Brain microvascular endothelial cell (primary cell): ENCODE data around the gene MTG2.

ENCODE experiments used
- DNase-seq: peaks from one replicate; pipeline ENCODE4 v3.0.0-alpha.2; 2020
- H3K27ac ChIP-seq: fragments of 250-450 bp; sonication (Bioruptor Pico); 2 replicates; pipeline ENCODE4 v1.5.1; 2020; ENCODE audit warnings: mild to moderate bottlenecking, moderate library complexity
- H3K27me3 ChIP-seq: fragments of 250-450 bp; sonication (Bioruptor Pico); replicated peaks from 2 replicates; pipeline ENCODE4 v1.5.1; 2020; ENCODE audit warnings: mild to moderate bottlenecking
- H3K36me3 ChIP-seq: fragments of 250-450 bp; sonication (Bioruptor Pico); replicated peaks from 2 replicates; pipeline ENCODE4 v1.5.1; 2020; ENCODE audit warnings: mild to moderate bottlenecking
- H3K4me3 ChIP-seq: 2 replicates; pipeline ENCODE4 v1.5.1; 2011; ENCODE audit warnings: low read depth, mild to moderate bottlenecking, control low read depth, low read length, moderate library complexity
- in situ Hi-C: cut with HindIII; loops from 2 replicates; pipeline ENCODE4 v1.10.0; 2017; ENCODE audit warnings: low sequenced_read_pairs, low pct_ligation_motif_present
- TF ChIP-seq, protein P1 (sequence below): IDR thresholded peaks from 2 replicates; pipeline ENCODE4 v1.5.1; 2011; ENCODE audit warnings: low read depth, mild to moderate bottlenecking, moderate library complexity, low read length, control low read depth, inconsistent platforms; ENCODE audit errors: missing control alignments

Gene MTG2

DNA sequence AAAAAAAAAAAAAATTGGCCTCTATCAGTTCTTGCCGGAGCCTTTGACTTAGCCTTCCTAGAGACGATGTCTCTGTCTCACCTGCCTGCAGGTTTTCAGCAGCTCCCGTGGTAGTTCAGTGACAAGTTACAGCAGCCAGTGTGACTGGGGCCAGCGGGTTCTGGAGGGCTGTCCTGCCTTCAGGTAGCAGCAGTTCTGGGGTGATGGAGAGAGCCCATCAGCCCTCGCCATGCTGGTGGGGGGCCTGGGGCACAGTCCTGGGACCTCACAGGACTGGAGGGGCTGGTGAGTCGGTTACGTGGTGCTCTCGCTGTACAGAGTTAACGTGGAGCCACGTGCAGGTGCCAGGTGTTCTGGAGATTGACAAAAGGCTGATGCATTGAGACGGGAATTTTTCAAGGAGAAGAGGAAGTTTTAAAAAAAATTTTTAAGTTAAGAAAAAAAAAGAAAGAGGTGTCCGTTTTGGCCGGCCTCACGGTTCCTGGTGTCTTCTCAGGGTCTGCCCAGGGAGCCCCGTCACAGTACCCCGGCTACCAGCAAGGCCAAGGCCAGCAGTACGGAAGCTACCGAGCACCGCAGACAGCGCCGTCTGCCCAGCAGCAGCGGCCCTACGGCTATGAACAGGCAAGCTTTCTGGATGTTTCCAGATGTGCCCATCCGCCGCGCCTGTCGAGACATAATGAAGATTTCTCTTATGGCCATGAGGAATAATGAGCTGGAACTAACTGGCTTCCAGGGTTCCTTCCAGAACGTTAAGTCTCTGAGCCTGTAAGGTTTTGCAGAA is 8.6 kb upstream of the MTG2 start:
- Histone ChIP-seq H3K27me3 (no peaks in the 10 kb centered on the region), H3K4me3 (no peak overlapping the region), H3K36me3 (peaks cover 11% of the 10 kb centered on the region), H3K27ac (no peak overlapping the region)
- DNase-seq = no peak
- in situ Hi-C loops = no loop called here
- TF ChIP-seq, protein P1, sequence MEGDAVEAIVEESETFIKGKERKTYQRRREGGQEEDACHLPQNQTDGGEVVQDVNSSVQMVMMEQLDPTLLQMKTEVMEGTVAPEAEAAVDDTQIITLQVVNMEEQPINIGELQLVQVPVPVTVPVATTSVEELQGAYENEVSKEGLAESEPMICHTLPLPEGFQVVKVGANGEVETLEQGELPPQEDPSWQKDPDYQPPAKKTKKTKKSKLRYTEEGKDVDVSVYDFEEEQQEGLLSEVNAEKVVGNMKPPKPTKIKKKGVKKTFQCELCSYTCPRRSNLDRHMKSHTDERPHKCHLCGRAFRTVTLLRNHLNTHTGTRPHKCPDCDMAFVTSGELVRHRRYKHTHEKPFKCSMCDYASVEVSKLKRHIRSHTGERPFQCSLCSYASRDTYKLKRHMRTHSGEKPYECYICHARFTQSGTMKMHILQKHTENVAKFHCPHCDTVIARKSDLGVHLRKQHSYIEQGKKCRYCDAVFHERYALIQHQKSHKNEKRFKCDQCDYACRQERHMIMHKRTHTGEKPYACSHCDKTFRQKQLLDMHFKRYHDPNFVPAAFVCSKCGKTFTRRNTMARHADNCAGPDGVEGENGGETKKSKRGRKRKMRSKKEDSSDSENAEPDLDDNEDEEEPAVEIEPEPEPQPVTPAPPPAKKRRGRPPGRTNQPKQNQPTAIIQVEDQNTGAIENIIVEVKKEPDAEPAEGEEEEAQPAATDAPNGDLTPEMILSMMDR = no peak

DNA sequence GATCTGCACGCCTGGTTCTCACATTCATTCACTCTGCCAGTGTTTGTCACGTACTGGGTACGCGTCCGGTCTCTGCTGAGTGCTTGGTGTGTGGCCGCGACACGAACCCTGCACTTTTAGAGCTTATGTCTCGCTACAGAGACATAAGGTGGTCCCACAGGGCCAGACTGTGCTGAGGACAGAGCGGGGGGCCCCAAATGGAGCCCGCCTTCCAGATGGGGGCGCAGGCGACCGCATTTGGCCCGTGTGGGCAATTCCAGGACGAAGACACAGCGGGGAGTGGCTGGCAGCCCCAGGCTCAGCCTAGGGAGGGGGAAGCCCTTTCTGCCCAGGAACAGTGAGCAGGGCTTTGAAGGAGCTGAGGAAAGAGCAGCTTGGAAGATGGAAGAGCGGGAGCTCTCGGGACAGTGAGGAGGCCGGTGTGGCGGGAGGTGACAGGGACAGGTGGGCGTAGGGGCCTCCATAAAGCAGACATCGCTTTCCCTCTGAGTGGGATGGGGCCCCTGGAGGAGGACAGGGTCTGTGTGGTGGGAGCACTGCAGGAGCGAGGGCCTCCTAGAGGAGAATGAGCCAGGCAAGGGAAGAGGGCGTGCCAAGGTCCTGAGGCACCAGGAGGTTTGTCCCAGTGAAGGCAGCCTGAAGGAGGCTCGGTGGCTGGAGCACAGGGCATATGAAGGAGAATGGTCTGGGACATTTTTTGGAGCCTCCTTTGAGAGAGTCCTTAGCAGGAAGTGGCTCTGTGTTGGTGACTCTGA is 7.8 kb upstream of the MTG2 start:
- Histone ChIP-seq H3K36me3 (peaks cover 11% of the 10 kb centered on the region), H3K27ac (no peak overlapping the region), H3K27me3 (no peaks in the 10 kb centered on the region), H3K4me3 (no peak overlapping the region)
- DNase-seq = no peak
- TF ChIP-seq, protein P1 = no peak
- in situ Hi-C loops = no loop called here

DNA sequence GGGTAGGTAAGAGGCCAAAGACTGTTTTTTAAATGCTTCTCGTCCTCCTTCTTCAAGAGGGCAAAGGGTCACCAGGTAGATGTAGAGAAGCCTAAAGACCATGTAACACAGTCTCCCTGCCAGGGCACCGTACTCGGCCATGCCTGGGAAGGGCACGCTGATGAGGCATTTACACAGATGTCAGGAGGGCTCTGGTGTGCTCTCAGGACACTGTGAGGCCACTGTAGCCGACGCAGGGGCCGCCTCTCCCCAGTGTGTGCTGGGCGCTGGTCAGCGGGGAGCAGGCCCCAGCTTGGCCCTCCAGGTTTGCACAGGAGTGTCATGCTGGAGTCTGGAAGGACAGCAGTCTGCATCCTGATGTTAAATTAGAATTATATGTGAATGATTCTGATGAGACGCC is 7.1 kb upstream of the MTG2 start:
- in situ Hi-C loops = no loop called here
- H3K27ac ChIP-seq = no peak overlapping the region
- H3K27me3 ChIP-seq = no peaks in the 10 kb centered on the region
- H3K36me3 ChIP-seq = peaks cover 11% of the 10 kb centered on the region
- DNase-seq = no peak
- TF ChIP-seq, protein P1 = no peak
- no peak overlapping the region for H3K4me3 ChIP-seq

DNA sequence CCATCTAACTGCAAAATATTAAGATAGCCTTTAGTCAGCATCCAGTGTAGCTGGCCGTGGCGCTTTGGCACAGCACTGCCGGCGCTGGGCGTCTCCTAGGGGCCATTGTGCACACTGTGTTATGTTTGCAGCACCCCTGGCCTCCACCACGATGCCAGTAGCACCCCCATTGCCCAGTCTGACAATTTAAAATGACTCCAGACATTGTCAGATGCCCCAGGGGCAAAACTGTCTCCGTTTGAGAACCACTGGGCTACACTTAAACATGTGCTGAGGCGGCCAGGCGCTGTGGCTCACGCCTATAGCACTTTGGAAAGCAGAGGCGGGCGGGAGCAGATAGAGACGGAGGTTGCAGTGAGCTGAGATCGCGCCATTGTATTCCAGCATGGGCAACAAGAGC is 6.0 kb upstream of the MTG2 start:
- in situ Hi-C loops = no loop called here
- no peak for DNase-seq
- Histone ChIP-seq H3K4me3 (no peak overlapping the region), H3K27me3 (no peaks in the 10 kb centered on the region), H3K36me3 (peaks cover 11% of the 10 kb centered on the region), H3K27ac (no peak overlapping the region)
- TF ChIP-seq, protein P1 = no peak

DNA sequence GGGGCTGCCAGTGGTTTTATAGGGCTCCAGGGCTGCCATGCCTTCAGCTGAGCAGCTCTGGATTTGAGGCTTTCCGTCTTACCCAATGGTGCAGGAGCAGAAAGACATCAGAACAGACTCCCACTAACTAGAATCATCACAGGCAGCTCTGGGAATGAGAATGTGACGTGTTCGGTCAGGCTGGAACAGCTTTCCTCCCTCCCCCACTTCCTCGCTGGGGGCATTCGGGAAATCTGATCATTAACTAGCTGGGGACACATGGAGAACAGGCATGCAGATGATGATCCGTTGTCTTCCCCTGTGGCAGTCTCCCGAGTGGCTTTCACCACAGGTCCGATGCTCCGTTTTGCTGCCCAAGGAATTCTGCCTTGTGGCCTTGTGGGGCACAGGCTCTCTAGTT is 5.5 kb upstream of the MTG2 start:
- TF ChIP-seq, protein P1 = no peak
- Histone ChIP-seq H3K27me3 (no peaks in the 10 kb centered on the region), H3K36me3 (peaks cover 11% of the 10 kb centered on the region), H3K4me3 (no peak overlapping the region), H3K27ac (no peak overlapping the region)
- in situ Hi-C loops = no loop called here
- DNase-seq = no peak
